ENCODE data around the gene PSMA7. TPM values are rescaled to one million over a fixed set of nuclear protein-coding genes. Genes with fewer than 3 reads are reported as not detected.

The PSMA7 gene
- total RNA-seq, 1 experiment from 2014 or later = 362 TPM

DNA sequence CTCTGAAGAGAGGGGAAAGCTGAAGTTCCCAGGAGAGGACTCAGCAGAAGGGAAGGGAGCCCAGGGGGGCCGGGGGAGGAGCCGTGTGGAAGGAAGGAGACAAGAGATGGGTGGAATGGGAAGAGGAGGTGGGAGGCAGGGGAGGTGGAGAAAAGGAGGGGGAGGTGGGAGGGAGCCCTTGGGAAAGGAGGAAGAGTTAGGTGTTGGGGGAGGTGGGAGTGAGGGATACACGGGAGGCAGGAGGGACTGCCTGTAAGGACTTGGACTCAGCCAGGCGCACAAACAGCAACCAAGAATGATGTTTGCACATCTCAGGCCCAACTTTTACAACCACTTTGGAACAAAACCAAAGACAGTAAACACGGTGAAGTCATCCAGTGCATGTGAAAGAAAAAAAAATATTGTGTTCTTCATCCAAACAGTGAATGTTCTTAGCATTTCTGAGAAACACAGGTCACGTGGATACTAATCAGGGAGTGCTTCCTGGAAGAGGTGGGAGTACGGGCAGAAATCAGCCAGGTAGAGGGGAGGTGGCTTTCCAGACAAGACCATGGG, 38.3 kb downstream of the PSMA7 start:
- DNase-seq (ENCODE audit: unreplicated experiment) = no peak
- no TSS peak for BruUV-seq (replicated peaks)
- H3K4me3 Mint-ChIP-seq (ENCODE audit: unreplicated experiment) = no peak overlapping the region
- no peaks in the 10 kb centered on the region for H3K36me3 Mint-ChIP-seq (ENCODE audit: insufficient read depth, unreplicated experiment)
- no peaks in the 10 kb centered on the region for H3K4me1 Mint-ChIP-seq (ENCODE audit: insufficient read depth, unreplicated experiment)
- POLR2A ChIA-PET = no interaction called here
- TF ChIP-seq, protein P1, sequence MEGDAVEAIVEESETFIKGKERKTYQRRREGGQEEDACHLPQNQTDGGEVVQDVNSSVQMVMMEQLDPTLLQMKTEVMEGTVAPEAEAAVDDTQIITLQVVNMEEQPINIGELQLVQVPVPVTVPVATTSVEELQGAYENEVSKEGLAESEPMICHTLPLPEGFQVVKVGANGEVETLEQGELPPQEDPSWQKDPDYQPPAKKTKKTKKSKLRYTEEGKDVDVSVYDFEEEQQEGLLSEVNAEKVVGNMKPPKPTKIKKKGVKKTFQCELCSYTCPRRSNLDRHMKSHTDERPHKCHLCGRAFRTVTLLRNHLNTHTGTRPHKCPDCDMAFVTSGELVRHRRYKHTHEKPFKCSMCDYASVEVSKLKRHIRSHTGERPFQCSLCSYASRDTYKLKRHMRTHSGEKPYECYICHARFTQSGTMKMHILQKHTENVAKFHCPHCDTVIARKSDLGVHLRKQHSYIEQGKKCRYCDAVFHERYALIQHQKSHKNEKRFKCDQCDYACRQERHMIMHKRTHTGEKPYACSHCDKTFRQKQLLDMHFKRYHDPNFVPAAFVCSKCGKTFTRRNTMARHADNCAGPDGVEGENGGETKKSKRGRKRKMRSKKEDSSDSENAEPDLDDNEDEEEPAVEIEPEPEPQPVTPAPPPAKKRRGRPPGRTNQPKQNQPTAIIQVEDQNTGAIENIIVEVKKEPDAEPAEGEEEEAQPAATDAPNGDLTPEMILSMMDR (IDR thresholded peaks at IDR 0.05; ENCODE audit: unreplicated experiment) = no peak
- no peak overlapping the region for H3K27ac Mint-ChIP-seq (ENCODE audit: low read depth, unreplicated experiment)
- intact Hi-C loops (cut with micrococcal nuclease) = no loop called here
- peaks cover 50% of the 10 kb centered on the region for H3K9me3 Mint-ChIP-seq (ENCODE audit: unreplicated experiment)
- no peaks in the 10 kb centered on the region for H3K27me3 Mint-ChIP-seq (ENCODE audit: insufficient read depth, unreplicated experiment)
- CTCF ChIA-PET = no interaction called here

DNA sequence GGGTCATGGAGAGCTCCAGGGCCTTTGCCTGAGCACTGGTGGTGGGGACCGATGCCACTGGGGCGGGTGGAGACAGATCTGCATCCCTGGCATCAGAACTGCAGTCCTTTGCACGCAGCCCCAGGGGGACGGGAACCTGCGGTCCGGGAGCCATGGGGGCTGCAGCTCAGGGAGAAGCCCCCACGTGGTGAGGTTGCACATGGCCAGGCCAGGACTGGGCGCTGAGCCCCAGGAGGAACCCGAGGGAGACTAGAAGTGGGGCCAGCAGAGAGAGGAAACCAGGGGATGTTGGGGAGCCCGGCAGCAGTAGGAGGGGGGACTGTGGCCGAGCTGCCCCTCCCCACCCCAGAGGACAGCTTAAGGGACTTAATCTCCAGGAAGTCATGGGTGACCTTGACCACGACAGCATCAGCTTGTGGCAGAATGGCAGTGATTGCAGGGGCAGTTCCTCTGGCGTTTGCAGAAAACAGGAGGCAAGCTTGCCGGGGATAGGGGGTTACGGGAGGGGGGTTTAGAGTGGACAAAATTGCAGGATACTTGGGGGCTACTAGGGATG, 38.9 kb downstream of the PSMA7 start:
- intact Hi-C loops (cut with micrococcal nuclease) = no loop called here
- Mint-ChIP-seq H3K4me3 (ENCODE audit: unreplicated experiment) (no peak overlapping the region), H3K36me3 (ENCODE audit: insufficient read depth, unreplicated experiment) (no peaks in the 10 kb centered on the region), H3K27ac (ENCODE audit: low read depth, unreplicated experiment) (no peak overlapping the region), H3K4me1 (ENCODE audit: insufficient read depth, unreplicated experiment) (no peaks in the 10 kb centered on the region), H3K27me3 (ENCODE audit: insufficient read depth, unreplicated experiment) (no peaks in the 10 kb centered on the region), H3K9me3 (ENCODE audit: unreplicated experiment) (peaks cover 49% of the 10 kb centered on the region)
- CTCF ChIA-PET = interaction anchor here (1.2 kb wide), 1 partner anchor 11 kb away, joined by 3 read pairs; no protein-coding TSS in a partner anchor
- TF ChIP-seq, protein P1 (IDR thresholded peaks at IDR 0.05; ENCODE audit: unreplicated experiment) = no peak
- BruUV-seq (replicated peaks) = no TSS peak
- POLR2A ChIA-PET = no interaction called here
- DNase-seq (ENCODE audit: unreplicated experiment) = no peak

DNA sequence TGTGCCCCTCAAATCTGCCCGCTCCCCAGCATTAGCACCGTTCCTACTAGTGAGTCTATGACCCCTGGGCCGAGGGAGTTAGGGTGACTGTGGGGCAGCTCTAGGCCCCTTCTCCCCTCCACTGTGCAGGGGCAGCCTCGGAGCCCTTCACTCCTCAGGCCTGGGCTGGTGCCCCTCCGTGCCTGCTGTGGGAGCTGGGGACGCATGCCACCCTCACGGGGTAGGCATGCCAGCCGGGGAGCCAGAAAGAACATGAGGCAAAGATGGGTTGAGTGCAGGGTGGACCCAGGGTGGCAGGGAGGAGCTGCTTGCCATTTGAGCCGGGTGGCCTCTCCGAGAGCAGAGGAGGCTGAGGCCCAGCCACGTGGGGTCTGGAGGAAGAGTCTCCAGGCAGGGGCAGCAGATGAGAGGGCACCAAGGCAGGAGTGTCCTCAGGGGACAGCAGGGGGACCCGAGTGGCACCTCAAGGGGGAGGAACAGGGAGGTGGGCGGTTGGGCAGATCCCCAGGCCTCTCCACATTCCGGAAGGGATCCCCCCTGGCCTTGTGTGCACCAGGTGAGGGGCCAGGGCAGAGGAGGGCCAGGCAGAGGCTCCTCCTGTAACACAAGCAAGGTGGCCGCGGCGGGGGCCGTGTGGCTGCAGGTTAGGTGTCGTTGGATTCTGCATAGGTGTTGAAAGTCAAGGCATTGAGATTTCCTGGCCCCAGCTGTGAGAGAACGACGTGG, 39.5 kb downstream of the PSMA7 start:
- BruUV-seq (replicated peaks) = no TSS peak
- CTCF ChIA-PET = interaction anchor here (1.0 to 1.2 kb wide), 2 partner anchors 10 to 14 kb away, joined by 3 read pairs; no protein-coding TSS in a partner anchor

DNA sequence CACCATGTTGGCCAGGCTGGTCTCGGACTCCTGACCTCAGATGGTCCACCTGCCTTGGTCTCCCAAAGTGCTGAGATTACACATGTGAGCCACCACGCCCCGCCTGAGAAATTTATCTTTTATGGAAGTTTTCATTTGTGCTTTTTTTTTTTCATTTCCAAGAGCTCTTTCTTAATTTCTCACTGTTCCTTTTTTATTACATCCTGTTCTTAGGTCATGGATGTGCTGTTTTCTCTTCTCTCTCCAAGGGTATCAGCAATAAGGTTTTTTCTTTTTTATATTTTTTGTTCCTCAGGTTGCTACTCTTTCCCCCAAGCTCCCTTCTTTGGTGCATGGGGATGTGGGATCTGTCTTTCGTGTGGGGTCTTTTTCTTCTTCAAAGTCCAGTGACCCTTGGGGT, 42.1 kb downstream of the PSMA7 start:
- H3K4me3 Mint-ChIP-seq (ENCODE audit: unreplicated experiment) = no peak overlapping the region
- POLR2A ChIA-PET = interaction anchor here (1.1 kb wide), 1 partner anchor 21 kb away, joined by 3 read pairs; no protein-coding TSS in a partner anchor
- TF ChIP-seq, protein P1 (IDR thresholded peaks at IDR 0.05; ENCODE audit: unreplicated experiment) = no peak
- intact Hi-C loops (cut with micrococcal nuclease) = no loop called here
- H3K4me1 Mint-ChIP-seq (ENCODE audit: insufficient read depth, unreplicated experiment) = no peaks in the 10 kb centered on the region
- no TSS peak for BruUV-seq (replicated peaks)
- no peaks in the 10 kb centered on the region for H3K27me3 Mint-ChIP-seq (ENCODE audit: insufficient read depth, unreplicated experiment)
- CTCF ChIA-PET = no interaction called here
- H3K27ac Mint-ChIP-seq (ENCODE audit: low read depth, unreplicated experiment) = no peak overlapping the region
- no peak for DNase-seq (ENCODE audit: unreplicated experiment)
- H3K9me3 Mint-ChIP-seq (ENCODE audit: unreplicated experiment) = peaks cover 22% of the 10 kb centered on the region
- H3K36me3 Mint-ChIP-seq (ENCODE audit: insufficient read depth, unreplicated experiment) = no peaks in the 10 kb centered on the region

More for the DNA sequence above, 39.5 kb downstream of the PSMA7 start:
- Mint-ChIP-seq H3K27ac (ENCODE audit: low read depth, unreplicated experiment) (no peak overlapping the region), H3K27me3 (ENCODE audit: insufficient read depth, unreplicated experiment) (no peaks in the 10 kb centered on the region), H3K4me3 (ENCODE audit: unreplicated experiment) (no peak overlapping the region), H3K9me3 (ENCODE audit: unreplicated experiment) (peaks cover 43% of the 10 kb centered on the region), H3K4me1 (ENCODE audit: insufficient read depth, unreplicated experiment) (no peaks in the 10 kb centered on the region), H3K36me3 (ENCODE audit: insufficient read depth, unreplicated experiment) (no peaks in the 10 kb centered on the region)
- DNase-seq (ENCODE audit: unreplicated experiment) = no peak
- TF ChIP-seq, protein P1 (IDR thresholded peaks at IDR 0.05; ENCODE audit: unreplicated experiment) = no peak
- intact Hi-C loops (cut with micrococcal nuclease) = no loop called here
- POLR2A ChIA-PET = interaction anchor here (1.3 kb wide), 1 partner anchor 18 kb away, joined by 4 read pairs; the partner anchor contains the start of gene LSM14B
